GM21447 (cell line): ENCODE results near the gene MCF2L.
"Not testable (repeated sequence)": the region's sequence is repeated elsewhere in the genome, so short reads cannot be mapped to it uniquely, and the experiment has no call there.

Experiments
- ATAC-seq: cut with Tn5 transposase; IDR thresholded peaks from one replicate; pipeline ENCODE4 v1.9.1; 2021; ENCODE audit not compliant: unreplicated experiment

MCF2L gene

GRCh38 chr13:113046883-113047244, 77.8 kb downstream of the MCF2L start:
- ATAC-seq: no peak

- no peak for ATAC-seq
Observed at GRCh38 chr13:113047587-113047986, 78.6 kb downstream of the MCF2L start.

DNA sequence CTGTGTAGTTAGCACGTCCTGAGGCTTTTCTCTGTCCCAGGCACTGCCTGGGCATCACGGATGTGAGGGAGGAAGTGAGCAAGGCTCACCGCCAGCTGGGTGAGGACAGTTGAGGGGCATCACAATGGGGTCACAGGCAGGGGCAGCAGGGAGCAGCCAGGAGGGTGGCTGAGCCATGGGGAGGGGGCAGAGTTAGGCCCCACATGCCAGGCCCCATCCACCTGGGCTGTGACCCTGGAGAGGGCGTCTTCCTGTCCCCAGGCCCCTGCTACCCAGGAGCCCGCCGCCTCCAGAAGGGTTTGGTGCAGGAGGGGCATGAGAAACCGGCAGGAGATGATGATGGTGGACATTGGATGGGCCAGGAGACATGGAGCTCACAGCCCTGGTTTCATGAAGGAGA, 79.8 kb downstream of the MCF2L start:
- no peak for ATAC-seq

GRCh38 chr13:113049521-113049941, 80.5 kb downstream of the MCF2L start:
- no peak for ATAC-seq

- no peak for ATAC-seq
Observed at GRCh38 chr13:113049981-113050380, 81.0 kb downstream of the MCF2L start.

DNA sequence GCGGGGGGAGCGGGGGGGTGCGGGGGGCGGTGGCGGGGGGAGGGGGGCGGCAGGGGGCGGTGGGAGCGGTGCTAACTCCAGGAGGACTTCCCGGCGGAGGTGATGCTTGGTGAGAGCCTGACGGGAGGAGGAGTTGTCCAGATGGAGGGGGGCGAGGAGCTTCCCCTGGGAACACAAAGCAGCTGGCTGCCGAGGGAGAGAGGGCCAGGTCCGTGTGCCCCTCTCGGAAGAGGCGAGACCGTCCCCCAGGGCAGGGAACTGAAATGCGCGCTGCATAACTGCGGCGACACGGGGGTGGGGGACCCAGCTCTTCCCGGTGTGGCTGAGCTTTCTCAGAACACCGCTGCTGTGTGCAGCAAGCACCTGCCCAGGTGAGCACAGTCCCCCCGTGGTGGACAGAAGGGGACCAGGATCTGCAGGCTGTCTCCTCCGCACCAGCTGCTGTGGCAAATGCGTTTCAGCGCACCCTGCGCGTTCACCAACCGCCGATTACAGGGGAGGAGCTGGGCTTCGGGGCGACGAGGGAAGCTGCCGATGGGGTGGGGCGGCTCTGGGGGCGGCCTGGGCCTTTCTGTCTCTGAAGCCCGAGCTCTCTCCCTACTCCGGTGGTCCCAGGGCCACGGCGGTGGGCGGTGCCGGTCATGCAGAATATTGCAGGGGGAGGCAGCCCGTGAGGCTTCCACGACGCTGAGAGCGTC, 81.9 kb downstream of the MCF2L start:
- ATAC-seq: no peak

DNA sequence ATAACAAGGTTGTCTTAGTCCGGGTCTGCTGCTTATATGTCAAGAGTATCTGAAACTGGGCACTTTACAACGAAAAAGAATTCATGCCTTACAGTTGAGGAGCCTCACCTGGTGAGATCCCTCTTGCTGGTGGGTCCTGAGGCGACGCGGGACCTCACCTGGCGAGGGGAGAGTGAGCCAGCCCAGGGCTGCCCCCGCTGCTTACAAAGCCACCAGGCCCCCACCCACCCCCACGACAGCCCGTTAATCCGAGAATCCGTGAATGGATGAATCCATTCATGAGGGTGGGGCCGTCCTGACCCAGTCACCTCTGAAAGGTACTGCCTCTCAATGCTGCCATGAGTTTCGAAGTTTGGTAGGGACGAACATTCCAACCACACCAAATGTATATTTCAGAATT, 82.6 kb downstream of the MCF2L start:
- ATAC-seq: no peak

- no peak for ATAC-seq
Observed at GRCh38 chr13:113052206-113052605, 83.2 kb downstream of the MCF2L start.

GRCh38 chr13:113052971-113053370, 84.0 kb downstream of the MCF2L start:
- ATAC-seq: no peak

DNA sequence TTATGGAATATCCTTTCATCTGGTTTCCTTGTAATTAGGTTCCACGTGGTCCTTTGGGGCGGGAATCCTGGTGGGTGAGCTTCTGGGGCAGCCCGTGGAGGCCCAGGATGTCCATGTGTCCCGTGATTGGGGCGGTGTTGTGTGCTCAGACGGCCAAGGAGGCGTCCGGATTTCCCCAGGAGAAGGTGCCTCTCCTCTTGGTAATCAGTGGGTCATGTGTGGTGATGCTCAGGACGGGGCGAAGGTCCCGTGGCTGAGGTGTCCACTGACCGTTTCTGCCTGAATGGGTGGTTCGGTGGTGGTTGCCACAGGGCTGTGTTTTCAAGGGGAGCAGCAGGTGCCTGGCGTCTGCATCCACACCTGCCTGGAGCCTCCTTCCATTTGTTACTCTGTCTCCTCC, 84.4 kb downstream of the MCF2L start:
- no peak for ATAC-seq

DNA sequence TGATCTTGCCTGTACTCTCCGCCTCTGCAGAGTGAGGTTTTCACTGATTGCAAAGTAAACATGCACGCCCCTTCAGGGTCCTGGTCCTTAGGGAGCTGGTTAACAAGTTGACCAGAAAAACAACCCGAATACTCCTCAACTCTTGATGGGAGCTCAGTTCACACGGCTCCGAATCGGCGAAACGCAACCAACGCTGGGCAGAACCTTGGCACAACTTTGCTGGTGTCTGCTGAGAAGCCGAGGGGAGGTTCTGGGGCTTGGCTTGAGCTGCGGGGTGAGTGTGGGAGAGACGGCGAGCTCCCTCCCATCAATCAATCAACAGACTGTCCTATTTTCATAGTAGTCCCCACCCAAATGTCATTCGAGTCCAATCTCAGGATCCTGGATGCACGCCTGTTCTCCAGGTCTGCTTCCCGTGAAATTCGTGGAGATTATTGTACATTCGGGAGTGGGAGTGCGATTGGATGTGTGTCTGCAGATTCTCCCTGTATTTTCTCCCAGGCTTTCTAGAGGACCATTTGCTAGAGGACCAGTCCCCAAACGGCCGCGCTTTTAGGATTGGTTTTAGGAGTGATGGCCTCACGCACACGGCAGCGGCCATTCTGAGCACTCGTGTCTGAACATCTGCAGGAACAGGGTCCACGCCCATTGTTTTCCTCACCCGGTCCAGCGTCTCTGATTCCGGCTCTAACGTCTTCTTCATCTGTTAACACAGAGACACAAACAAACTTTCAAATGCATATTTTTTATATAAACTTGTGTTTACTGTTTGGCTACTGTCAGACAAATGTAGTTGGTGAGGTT, 85.0 kb downstream of the MCF2L start:
- no peak for ATAC-seq

GRCh38 chr13:113057084-113057483, 88.1 kb downstream of the MCF2L start:
- ATAC-seq: no peak

DNA sequence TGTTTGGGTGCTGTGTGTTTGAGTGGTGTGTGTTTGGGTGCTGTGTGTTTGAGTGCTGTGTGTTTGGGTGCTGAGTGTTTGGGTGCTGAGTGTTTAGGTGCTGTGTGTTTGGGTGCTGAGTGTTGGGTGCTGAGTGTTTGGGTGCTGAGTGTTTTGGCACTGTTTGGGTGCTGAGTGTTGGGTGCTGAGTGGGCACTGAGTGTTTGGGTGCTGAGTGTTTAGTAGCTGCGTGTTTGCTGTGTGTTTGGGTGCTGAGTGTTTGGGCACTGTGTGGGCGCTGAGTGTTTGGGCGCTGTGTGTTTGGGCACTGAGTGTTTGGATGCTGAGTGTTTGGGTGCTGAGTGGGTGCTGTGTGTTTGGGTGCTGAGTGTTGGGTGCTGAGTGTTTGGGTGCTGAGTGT, 88.5 kb downstream of the MCF2L start:
- not testable (repeated sequence) for ATAC-seq

- no peak for ATAC-seq
Observed at GRCh38 chr13:113058129-113058987, 89.3 kb downstream of the MCF2L start.

DNA sequence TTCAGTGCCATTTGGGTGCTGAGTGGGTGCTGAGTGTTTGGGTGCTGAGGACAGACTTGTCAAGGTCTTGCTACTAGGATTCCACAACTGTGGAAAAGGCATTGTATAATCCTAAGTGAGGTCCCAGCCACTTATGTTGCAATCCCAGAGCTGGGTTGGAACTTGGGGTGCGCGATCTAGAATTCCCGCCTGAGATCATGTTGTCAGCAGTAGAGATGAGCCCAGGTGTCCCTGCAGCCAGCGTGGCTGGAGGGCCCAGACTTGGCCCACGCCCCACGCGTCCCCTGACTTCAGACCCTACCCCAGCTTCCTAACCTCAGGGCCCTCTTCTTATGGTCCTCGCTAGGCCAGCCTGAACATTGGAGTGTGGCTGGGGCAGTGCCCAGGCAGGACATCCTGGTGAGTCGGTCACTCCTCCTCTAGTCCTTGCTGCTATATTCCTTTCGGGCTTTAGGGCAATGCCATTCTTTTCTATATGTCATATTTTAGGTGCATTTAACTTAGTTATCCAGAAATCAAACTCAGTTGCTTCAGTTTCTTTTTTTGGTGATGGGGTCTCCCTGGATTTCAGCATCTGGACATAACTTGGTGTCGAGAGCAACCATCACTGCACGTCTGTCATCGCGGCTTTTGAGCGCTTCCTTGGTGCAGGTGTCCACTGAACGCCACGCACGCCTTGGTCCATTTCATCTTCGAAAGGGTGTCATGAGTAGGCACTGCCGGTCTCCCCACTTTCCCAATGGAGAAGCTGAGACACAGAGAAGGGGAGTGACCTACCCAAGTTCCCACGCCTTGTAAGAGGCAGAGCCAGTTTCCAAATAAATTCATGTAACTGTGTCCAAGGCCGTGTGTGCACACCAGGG, 90.2 kb downstream of the MCF2L start:
- no peak for ATAC-seq

DNA sequence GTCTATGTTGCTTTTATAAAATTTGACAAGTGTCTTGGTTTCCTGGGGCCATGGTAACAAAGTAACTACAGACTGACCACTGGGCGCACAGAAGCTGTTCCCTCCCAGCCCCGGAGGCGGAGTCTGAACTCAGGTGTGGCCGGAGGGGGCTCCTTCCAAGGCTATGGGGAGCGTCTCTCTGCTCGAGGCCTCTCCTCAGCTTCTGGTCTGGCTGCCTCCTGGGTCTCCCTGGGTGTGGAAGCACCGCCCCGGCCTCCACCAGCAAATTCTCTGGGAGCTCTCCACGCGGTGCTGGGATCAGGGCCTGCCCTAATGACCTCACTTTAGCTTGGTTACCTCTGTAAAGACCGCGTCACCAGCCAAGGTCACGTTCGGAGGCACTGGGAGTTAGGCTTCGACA, 90.9 kb downstream of the MCF2L start:
- ATAC-seq: no peak

DNA sequence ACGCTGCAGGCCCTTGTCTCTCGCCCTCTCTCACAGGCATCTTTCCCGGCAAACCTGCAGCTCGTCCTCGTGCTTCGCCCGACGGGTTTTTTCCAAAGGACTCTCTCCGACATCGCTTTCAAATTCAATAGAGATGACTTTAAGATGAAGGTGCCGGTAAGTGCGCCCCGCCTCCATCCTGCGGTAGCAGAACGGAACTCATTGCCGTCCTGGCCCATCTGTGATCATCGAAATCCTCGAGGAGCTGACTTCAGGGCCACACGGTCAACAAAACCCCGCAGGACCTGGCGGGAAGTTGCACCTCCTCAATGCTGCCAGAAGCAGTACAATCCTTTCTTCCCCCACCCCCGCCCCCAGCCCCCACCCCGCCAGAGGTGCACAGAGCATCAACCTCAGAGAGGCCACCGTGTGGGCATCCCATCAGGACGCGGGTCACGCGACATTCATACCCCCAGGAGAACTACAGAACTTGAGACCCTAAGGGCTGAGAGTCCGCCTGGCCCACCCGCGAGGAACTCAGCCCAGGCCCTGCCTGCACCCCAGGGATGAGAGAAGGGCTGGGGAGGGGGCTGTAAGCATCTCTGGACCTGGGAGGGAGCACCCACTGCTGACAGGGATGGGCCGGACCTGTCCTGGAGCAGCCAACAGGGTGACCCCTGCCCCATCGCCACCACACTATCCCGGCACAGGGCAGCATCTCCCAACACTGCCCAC, 91.7 kb downstream of the MCF2L start:
- no peak for ATAC-seq

DNA sequence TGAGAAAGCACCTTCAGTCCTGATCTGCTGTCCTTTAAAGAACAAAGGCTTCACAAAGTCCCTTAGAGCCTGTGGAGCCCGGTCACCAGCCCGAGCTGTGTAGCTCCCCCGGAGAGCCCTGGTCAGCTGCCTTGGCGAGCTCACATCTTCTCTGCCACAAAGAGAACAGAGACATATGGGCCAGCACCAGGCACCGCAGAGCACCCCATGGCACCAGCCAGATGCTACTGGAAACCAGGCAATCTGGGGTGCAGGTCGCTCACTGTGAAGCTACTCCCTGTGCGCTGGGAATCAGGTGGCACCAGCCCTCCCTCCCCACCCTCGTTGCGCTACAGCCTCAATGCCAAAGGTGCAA, 92.2 kb downstream of the MCF2L start:
- no peak for ATAC-seq

- no peak for ATAC-seq
Observed at GRCh38 chr13:113061796-113062425, 92.9 kb downstream of the MCF2L start.

GRCh38 chr13:113062691-113063090, 93.7 kb downstream of the MCF2L start:
- no peak for ATAC-seq
